HEK293 (cell line): ENCODE data around the gene GRID2.
"Not testable (repeated sequence)": the region's sequence is repeated elsewhere in the genome, so short reads cannot be mapped to it uniquely, and the experiment has no call there.

ENCODE experiments used
- CTCF ChIA-PET: fragments of 350-600 bp; formaldehyde crosslinking; extraction: SDS; loops from one replicate; lab custom pipeline; 2021; ENCODE audit warnings: antibody characterized with exemption; lab: Yijun Ruan, JAX
- POLR2A ChIA-PET: fragments of 300-600 bp; formaldehyde crosslinking; extraction: SDS; loops from one replicate; lab custom pipeline; 2020; ENCODE audit warnings: antibody characterized with exemption, inconsistent platforms; lab: Yijun Ruan, JAX
- H3K27ac ChIP-seq: fragments of 200-500 bp; sonication (Bioruptor generic); 2 replicates; pipeline ENCODE4 v1.5.1; 2014; ENCODE audit warnings: low read depth, low read length, control low read depth, inconsistent platforms; ENCODE audit errors: extremely low read depth
- H3K36me3 ChIP-seq, 2 experiments: fragments of 200-500 bp in 1 of 2; sonication (Bioruptor generic) in 1 of 2; 1 replicate in 1 of 2; 2 replicates in 1 of 2; pipeline ENCODE4 v1.5.1; 2014 to 2017; ENCODE audit warnings: inconsistent platforms in 2 of 2, low read length in 2 of 2; ENCODE audit not compliant: control insufficient read depth in 2 of 2, insufficient read depth in 1 of 2
- H3K4me1 ChIP-seq: fragments of 200-500 bp; sonication (Bioruptor generic); 2 replicates; pipeline ENCODE4 v1.5.1; 2014; ENCODE audit warnings: mild to moderate bottlenecking, low read length, inconsistent platforms; ENCODE audit not compliant: control insufficient read depth, insufficient read depth
- H3K4me3 ChIP-seq: 2 replicates; pipeline ENCODE4 v1.5.1; 2011; ENCODE audit warnings: low read depth, mild to moderate bottlenecking, control low read depth, low read length, moderate library complexity
- H3K9me3 ChIP-seq: fragments of 200-500 bp; sonication (Bioruptor generic); 2 replicates; pipeline ENCODE4 v1.5.1; 2014; ENCODE audit warnings: low read depth, low read length, inconsistent platforms; ENCODE audit not compliant: control insufficient read depth, insufficient read depth
- ATF2 ChIP-seq: fragments of 450-650 bp; formaldehyde crosslinking; IDR thresholded peaks from 2 replicates; pipeline ENCODE4 v1.5.1; 2016; ENCODE audit warnings: missing biosample characterization, missing genetic modification characterization, low read depth
- EGR2 ChIP-seq: fragments of 450-650 bp; formaldehyde crosslinking; IDR thresholded peaks from 2 replicates; pipeline ENCODE4 v1.5.1; 2016; ENCODE audit warnings: low read depth, missing biosample characterization, missing genetic modification characterization
- GLI2 ChIP-seq: fragments of 450-650 bp; formaldehyde crosslinking; IDR thresholded peaks from 2 replicates; pipeline ENCODE4; 2017; ENCODE audit warnings: missing biosample characterization, missing genetic modification characterization, low read depth, borderline replicate concordance
- KLF9 ChIP-seq: fragments of 450-650 bp; formaldehyde crosslinking; IDR thresholded peaks from 2 replicates; pipeline ENCODE4 v1.5.1; 2016; ENCODE audit warnings: missing biosample characterization, missing genetic modification characterization, low read depth
- WT1 ChIP-seq: fragments of 450-650 bp; formaldehyde crosslinking; IDR thresholded peaks from 2 replicates; pipeline ENCODE4 v1.5.1; 2016; ENCODE audit warnings: missing biosample characterization, missing genetic modification characterization
- ZFP41 ChIP-seq: fragments of 450-650 bp; formaldehyde crosslinking; IDR thresholded peaks from 2 replicates; pipeline ENCODE4 v1.5.1; 2016; ENCODE audit warnings: missing biosample characterization, missing genetic modification characterization, borderline replicate concordance
- ZNF23 ChIP-seq: fragments of 450-650 bp; formaldehyde crosslinking; IDR thresholded peaks from 2 replicates; pipeline ENCODE4 v1.5.1; 2016; ENCODE audit warnings: missing biosample characterization, missing genetic modification characterization, borderline replicate concordance
- ZNF324 ChIP-seq: fragments of 450-650 bp; formaldehyde crosslinking; IDR thresholded peaks from 2 replicates; pipeline ENCODE4 v1.5.1; 2016; ENCODE audit warnings: missing biosample characterization, missing genetic modification characterization
- ZNF366 ChIP-seq: fragments of 450-650 bp; formaldehyde crosslinking; conservative IDR thresholded peaks from 2 replicates; pipeline ENCODE4 v1.5.1; 2016; ENCODE audit warnings: missing biosample characterization, missing genetic modification characterization
- ZNF404 ChIP-seq: fragments of 450-650 bp; formaldehyde crosslinking; IDR thresholded peaks from 2 replicates; pipeline ENCODE4 v1.5.1; 2017; ENCODE audit warnings: missing biosample characterization, missing genetic modification characterization
- ZNF510 ChIP-seq: fragments of 450-650 bp; formaldehyde crosslinking; IDR thresholded peaks from 2 replicates; pipeline ENCODE4 v1.5.1; 2018; ENCODE audit warnings: mild to moderate bottlenecking, missing genetic modification characterization, missing biosample characterization; ENCODE audit not compliant: insufficient replicate concordance
- ZNF513 ChIP-seq: fragments of 450-650 bp; IDR thresholded peaks from 2 replicates; pipeline ENCODE4 v1.5.1; 2018; ENCODE audit warnings: missing biosample characterization, missing genetic modification characterization
- ZNF530 ChIP-seq: fragments of 450-650 bp; formaldehyde crosslinking; IDR thresholded peaks from 2 replicates; pipeline ENCODE4 v1.5.1; 2016; ENCODE audit warnings: low read depth, missing biosample characterization, missing genetic modification characterization
- ZNF558 ChIP-seq: fragments of 450-650 bp; formaldehyde crosslinking; IDR thresholded peaks from 2 replicates; pipeline ENCODE4 v1.5.1; 2016; ENCODE audit warnings: missing biosample characterization, missing genetic modification characterization
- ZNF626 ChIP-seq: fragments of 450-650 bp; sonication (Bioruptor Pico); formaldehyde crosslinking; IDR thresholded peaks from 2 replicates; pipeline ENCODE4 v1.5.1; 2018; ENCODE audit warnings: missing biosample characterization, missing genetic modification characterization, inconsistent platforms
- TF ChIP-seq, protein P1 (sequence below): fragments of 450-650 bp; formaldehyde crosslinking; IDR thresholded peaks from 2 replicates; pipeline ENCODE4 v1.5.1; 2016; ENCODE audit warnings: missing biosample characterization, missing genetic modification characterization
- TF ChIP-seq, protein P2 (sequence below): fragments of 450-650 bp; formaldehyde crosslinking; IDR thresholded peaks from 2 replicates; pipeline ENCODE4 v1.5.1; 2016; ENCODE audit warnings: missing biosample characterization, missing genetic modification characterization

GRID2 gene

DNA sequence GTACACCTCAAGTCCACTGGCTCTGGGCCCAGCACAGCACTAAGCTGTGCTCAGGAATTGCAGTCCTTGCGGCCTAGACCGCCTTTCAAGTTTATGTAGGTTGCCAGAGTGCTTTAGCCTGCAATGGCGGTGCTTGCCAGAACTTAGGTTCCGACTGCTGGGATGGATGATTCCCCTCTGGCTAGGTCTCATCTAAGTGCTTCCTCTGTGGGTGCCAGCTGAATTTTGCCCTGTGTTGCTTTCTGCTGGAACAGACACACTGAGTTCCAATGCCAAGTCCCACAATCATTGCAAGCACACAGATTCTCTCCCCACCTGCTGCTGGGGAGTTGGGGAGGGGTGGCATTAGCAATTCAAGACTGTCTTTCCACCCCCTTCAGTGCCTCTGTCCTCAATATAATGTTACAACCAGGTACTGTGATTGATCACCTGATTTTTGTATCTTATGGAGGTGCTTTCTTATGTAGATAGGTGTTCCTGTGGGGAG is 129.5 kb downstream of the GRID2 start (continued):
- TF ChIP-seq ZNF513 (tag by site-specific recombination) (no peak), ZNF510 (tag by site-specific recombination) (no peak), EGR2 (tag by site-specific recombination) (no peak)

DNA sequence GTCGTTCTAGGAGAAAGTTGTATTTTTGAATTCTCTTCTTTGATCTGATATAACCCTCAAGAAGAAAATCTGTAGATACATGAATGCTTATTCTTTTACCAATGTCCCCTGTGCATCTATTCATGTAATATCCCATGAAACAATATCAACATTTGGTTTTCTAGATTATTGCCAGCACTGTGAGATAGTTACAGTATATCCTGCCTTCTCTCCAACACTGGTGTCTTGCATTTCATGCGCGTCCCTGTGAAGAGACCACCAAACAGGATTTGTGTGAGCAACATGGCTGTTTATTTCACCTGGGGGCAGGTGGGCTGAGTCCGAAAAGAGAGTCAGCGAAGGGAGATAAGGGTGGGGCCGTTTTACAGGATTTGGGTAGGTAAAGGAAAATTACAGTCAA is 135.0 kb downstream of the GRID2 start:
- H3K4me1 ChIP-seq, H3K9me3 ChIP-seq, POLR2A ChIA-PET, H3K27ac ChIP-seq, H3K4me3 ChIP-seq, H3K36me3 ChIP-seq, CTCF ChIA-PET: not testable (repeated sequence)

- CTCF ChIA-PET, POLR2A ChIA-PET, H3K9me3 ChIP-seq, H3K27ac ChIP-seq, H3K36me3 ChIP-seq, H3K4me3 ChIP-seq, H3K4me1 ChIP-seq: not testable (repeated sequence)
These were observed 138.4 kb downstream of the GRID2 start for GRCh38 chr4:92442131-92442530.

DNA sequence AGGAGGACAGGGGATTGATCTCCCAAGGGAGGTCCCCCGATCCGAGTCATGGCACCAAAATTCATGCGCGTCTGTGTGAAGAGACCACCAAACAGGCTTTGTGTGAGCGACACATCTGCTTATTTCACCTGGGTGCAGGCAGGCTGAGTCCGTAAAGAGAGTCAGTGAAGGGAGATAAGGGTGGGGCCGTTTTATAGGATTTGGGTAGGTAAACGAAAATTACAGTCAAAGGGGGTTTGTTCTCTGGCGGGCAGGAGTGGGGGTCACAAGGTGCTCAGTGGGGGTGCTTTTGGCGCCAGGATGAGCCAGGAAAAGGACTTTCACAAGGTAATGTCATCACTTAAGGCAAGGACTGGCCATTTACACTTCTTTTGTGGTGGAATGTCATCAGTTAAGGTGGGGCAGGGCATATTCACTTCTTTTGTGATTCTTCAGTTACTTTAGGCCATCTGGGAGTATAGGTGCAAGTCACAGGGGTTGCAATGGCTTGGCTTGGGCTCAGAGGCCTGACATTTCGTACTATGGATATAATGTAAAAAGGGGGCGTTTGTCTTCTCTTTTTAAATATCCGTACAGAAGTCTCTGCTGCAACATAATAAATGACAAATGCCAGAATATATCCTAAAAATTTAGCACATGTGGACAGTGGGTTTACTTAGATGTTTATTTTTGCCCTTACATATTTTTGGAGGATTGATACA is 140.5 kb downstream of the GRID2 start:
- POLR2A ChIA-PET, H3K36me3 ChIP-seq, H3K9me3 ChIP-seq, H3K4me3 ChIP-seq, H3K27ac ChIP-seq, H3K4me1 ChIP-seq, CTCF ChIA-PET: not testable (repeated sequence)

DNA sequence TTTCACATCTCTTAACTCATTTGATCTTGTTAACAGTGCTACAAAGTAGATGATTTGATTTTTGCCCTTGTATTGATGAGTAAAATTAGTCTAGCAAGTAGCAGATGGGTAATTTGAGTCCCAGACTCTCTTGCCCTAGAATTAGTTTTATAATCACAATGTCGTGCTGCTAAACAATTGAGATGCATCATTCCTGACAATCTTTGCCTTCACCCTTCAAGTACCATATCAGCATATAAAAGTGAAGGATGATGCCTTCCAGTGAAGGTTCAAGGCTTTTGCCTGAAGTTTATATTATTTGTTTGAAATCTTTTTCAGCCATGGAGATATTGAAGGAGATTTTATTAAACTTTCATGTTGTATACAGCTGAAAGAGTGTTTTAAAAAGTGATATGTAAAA is 141.4 kb downstream of the GRID2 start:
- ChIA-PET POLR2A (no interaction called here), CTCF (no interaction called here)
- H3K4me3 ChIP-seq, result no peak overlapping the region
- H3K4me1 ChIP-seq, result no peaks in the 10 kb centered on the region
- no peaks in the 10 kb centered on the region for H3K9me3 ChIP-seq
- H3K27ac ChIP-seq, result no peak overlapping the region
- H3K36me3 ChIP-seq, result no peaks in the 10 kb centered on the region
- no peak for TF ChIP-seq ZNF404
- TF ChIP-seq GLI2 (tag by site-specific recombination), result no peak
- TF ChIP-seq KLF9 (tag by site-specific recombination), result no peak
- TF ChIP-seq ATF2 (tag by site-specific recombination), result no peak
- TF ChIP-seq, protein P1, sequence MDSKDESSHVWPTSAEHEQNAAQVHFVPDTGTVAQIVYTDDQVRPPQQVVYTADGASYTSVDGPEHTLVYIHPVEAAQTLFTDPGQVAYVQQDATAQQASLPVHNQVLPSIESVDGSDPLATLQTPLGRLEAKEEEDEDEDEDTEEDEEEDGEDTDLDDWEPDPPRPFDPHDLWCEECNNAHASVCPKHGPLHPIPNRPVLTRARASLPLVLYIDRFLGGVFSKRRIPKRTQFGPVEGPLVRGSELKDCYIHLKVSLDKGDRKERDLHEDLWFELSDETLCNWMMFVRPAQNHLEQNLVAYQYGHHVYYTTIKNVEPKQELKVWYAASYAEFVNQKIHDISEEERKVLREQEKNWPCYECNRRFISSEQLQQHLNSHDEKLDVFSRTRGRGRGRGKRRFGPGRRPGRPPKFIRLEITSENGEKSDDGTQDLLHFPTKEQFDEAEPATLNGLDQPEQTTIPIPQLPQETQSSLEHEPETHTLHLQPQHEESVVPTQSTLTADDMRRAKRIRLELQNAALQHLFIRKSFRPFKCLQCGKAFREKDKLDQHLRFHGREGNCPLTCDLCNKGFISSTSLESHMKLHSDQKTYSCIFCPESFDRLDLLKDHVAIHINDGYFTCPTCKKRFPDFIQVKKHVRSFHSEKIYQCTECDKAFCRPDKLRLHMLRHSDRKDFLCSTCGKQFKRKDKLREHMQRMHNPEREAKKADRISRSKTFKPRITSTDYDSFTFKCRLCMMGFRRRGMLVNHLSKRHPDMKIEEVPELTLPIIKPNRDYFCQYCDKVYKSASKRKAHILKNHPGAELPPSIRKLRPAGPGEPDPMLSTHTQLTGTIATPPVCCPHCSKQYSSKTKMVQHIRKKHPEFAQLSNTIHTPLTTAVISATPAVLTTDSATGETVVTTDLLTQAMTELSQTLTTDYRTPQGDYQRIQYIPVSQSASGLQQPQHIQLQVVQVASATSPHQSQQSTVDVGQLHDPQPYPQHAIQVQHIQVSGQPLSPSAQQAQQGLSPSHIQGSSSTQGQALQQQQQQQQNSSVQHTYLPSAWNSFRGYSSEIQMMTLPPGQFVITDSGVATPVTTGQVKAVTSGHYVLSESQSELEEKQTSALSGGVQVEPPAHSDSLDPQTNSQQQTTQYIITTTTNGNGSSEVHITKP (tag by site-specific recombination), result no peak
- no peak for TF ChIP-seq ZFP41 (tag by site-specific recombination)
- TF ChIP-seq ZNF626 (tag by site-specific recombination), result no peak
- TF ChIP-seq ZNF530 (tag by site-specific recombination), result no peak
- TF ChIP-seq, protein P2, sequence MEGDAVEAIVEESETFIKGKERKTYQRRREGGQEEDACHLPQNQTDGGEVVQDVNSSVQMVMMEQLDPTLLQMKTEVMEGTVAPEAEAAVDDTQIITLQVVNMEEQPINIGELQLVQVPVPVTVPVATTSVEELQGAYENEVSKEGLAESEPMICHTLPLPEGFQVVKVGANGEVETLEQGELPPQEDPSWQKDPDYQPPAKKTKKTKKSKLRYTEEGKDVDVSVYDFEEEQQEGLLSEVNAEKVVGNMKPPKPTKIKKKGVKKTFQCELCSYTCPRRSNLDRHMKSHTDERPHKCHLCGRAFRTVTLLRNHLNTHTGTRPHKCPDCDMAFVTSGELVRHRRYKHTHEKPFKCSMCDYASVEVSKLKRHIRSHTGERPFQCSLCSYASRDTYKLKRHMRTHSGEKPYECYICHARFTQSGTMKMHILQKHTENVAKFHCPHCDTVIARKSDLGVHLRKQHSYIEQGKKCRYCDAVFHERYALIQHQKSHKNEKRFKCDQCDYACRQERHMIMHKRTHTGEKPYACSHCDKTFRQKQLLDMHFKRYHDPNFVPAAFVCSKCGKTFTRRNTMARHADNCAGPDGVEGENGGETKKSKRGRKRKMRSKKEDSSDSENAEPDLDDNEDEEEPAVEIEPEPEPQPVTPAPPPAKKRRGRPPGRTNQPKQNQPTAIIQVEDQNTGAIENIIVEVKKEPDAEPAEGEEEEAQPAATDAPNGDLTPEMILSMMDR (tag by site-specific recombination), result no peak
- no peak for TF ChIP-seq ZNF366
- no peak for TF ChIP-seq ZNF324 (tag by site-specific recombination)
- TF ChIP-seq ZNF558 (tag by site-specific recombination), result no peak
- no peak for TF ChIP-seq WT1
- TF ChIP-seq ZNF23 (tag by site-specific recombination), result no peak
